ENCODE measurements around the gene TMEM260.
"Not testable (repeated sequence)": the region's sequence is repeated elsewhere in the genome, so short reads cannot be mapped to it uniquely, and the experiment has no call there.

TMEM260 gene

DNA sequence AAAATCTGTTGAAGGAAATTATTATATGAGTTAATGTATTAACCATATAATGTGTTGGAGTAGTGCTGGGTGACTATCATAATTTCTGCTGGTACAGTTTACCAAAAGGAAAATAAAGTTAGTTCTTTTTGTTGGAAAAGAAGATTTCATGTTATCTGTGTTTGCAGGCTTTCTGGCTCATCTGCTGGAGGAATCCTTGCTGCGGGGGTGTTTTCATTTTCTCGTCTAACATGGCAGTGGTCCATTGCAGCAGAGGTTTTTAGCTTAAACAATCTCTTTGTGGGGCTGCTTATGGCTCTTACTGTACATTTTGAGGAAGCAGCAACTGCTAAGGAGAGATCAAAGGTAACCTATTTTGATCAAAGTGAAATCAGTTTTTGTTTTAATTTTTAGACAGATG is 24.1 kb downstream of the TMEM260 start:
- DNase-seq = no peak

GRCh38 chr14:56608689-56609088 is 29.1 kb downstream of the TMEM260 start:
- no peak for DNase-seq

DNA sequence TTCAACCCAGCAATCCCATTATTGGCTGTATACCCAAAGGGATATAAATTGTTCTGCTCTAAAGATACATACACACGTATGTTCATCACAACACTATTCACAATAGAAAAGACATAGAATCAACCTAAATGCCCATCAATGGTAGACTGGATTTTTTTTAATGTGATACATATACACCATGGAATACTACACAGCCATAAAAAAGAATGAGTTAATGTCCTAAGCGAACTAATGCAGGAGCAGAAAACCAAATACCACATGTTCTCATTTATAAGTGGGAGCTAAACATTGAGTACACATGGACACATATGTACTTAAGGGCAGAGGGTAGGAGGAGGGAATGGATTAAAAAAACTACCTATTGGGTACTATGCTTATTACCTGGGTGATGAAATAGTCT is 32.1 kb downstream of the TMEM260 start:
- not testable (repeated sequence) for DNase-seq

GRCh38 chr14:56617084-56617483 is 37.5 kb downstream of the TMEM260 start:
- no peak for DNase-seq

GRCh38 chr14:56630707-56631106 is 51.1 kb downstream of the TMEM260 start:
- DNase-seq = no peak

GRCh38 chr14:56632195-56632594 is 52.6 kb downstream of the TMEM260 start:
- DNase-seq = no peak

DNA sequence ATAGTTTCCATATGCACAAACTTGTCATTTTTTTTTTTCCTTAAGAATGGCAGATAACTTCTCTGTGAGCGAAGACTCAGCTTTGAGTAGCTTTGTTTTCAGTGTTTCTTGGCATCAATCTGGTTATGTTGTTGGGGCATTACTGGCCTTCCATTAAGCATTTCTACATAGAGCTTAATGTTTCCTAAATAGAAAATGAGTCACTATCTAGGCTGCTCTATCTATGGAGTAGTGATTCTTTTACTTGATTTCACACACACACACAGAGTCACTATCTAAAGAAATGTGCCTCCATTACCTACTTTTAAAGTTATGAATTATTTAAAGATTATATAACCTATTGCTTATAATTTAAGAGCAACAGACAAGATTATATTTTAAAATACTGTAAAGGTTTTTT is 53.9 kb downstream of the TMEM260 start:
- no peak for DNase-seq

- DNase-seq = no peak
These were observed 55.4 kb downstream of the TMEM260 start for GRCh38 chr14:56635041-56635440.

DNA sequence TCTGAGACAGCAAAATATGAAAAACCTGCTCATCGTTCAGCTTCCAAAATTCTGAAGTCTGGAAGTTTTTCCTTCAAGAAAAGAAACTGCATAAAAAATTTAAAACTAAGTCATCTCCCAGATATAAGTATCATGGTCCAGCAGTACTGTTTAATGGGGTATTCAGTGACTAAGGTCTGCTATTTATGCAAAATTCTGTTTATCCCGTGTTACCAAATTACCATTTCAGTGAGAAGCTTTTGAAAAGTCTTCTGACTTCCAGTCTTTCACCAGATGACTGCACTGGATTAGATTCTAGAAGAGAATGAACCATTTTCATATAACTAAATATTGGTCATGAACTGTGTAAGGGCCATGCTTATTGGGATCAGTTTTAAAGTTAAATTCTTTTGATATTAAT is 67.9 kb downstream of the TMEM260 start:
- DNase-seq = no peak

GRCh38 chr14:56648508-56649301 is 69.1 kb downstream of the TMEM260 start:
- no peak for DNase-seq

GRCh38 chr14:56649382-56649781 is 69.8 kb downstream of the TMEM260 start:
- no peak for DNase-seq

DNA sequence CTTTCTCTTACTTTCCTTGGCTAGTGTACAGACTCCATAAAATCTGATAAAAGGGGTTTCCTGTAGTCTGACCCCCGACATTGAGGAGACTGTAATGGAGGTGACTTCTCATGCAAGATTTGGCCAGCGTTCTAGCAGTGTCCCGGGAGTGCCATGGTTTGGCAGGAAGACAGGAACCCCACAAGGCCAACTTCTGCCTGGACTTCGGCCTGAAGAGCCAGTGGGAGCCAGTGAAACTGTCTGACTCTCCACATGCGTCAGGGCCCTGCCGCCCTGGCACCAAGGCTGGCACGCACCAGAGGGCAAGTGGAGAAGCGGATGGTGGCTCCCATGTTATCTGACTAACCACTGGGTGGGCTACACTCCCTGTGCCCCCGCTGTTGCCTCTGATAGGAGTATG is 70.5 kb downstream of the TMEM260 start:
- DNase-seq = no peak

- no peak for DNase-seq
These were observed 71.4 kb downstream of the TMEM260 start for GRCh38 chr14:56650979-56651378.

- DNase-seq = no peak
These were observed 78.0 kb downstream of the TMEM260 start for GRCh38 chr14:56657604-56658003.

- no peak for DNase-seq
These were observed 79.8 kb downstream of the TMEM260 start for GRCh38 chr14:56659378-56659777.

GRCh38 chr14:56659964-56660551 is 80.5 kb downstream of the TMEM260 start:
- DNase-seq = no peak

DNA sequence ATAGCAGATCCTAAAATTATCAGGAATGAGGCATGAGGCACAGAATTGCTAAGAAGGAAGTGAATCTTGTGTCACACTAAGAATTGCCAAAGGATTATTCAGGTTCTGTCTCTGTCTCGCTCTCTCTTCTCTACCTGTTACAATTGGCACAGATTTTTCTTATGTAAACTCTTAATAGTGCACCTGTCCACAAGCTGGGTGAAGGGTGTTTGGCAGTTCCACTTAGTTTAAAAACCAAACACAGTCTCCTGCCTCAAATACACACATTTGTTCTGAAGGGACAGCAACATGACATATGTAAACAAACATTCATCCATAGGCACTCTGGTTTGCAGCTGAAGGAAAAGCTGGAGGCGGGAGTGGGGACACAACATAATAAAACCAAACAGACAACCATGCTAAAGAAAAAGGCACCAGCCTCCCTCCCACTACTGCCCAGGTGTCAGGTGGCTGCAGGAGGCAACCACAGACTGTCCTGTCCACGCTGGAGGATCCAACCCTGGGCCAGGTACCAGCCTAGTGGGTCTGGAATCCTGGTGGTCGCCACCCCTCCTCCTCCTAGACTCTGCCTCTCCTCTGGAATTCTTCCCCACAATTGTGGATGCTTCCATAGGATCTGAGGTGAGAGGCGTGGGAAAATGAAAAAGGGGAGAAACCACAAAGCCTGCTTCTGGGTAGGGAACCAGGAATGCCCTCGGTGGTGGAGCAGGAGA is 81.2 kb downstream of the TMEM260 start:
- no peak for DNase-seq

- DNase-seq = no peak
These were observed 81.9 kb downstream of the TMEM260 start for GRCh38 chr14:56661478-56661877.

- DNase-seq = no peak
These were observed 85.3 kb downstream of the TMEM260 start for GRCh38 chr14:56664811-56665421.

GRCh38 chr14:56666294-56666693 is 86.7 kb downstream of the TMEM260 start:
- no peak for DNase-seq

- DNase-seq = no peak
These were observed 87.1 kb downstream of the TMEM260 start for GRCh38 chr14:56666716-56667115.

- DNase-seq = not testable (repeated sequence)
These were observed 87.7 kb downstream of the TMEM260 start for GRCh38 chr14:56667290-56667689.

DNA sequence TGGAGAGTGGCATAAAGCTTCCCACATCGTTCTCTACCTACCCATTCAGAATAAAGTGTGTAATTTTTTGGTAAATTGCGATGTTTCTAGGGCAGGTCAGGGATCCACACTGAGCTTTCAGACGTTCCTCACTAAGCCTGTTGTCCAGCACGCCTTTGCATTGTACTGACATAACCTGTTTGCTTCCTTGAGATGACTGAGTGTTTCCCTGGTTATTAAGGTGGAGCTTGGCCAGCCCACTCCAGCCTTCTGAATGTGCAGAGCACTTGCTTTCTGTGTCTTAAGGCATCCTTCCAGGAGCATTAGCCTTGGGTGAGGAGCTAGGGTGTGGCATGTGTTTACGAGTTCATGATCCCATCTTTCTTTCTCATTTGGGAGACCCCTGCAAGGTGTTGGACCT is 96.4 kb downstream of the TMEM260 start:
- no peak for DNase-seq

DNA sequence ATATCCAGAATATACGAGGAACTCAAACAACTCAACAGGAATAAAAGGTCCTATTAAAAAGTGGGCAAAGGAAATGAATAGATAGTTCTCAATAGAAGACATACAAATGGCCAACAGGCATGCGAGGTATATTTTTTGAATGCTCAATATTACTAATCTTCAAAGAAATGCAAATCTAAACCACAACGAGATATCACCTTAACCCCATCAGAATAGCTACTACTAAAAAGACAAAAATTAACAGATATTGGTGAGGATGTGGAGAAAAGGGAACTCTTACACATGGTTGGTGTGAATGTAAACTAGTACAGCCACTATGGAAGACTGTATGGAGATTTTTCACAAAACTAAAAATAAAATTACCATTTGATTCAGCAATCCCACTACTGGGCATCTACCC is 99.2 kb downstream of the TMEM260 start:
- no peak for DNase-seq

Data from left hindlimb (tissue), 1 donor.